Ishikawa (cell line): Measurements from ENCODE around the gene OR9A4.

Source experiments
- CEBPB ChIP-seq: IDR thresholded peaks from 2 replicates; pipeline ENCODE4 v1.6.1; 2012
- CREB1 ChIP-seq: IDR thresholded peaks from 2 replicates; pipeline ENCODE4 v1.6.1; 2012; ENCODE audit warnings: low read depth
- EGR1 ChIP-seq: IDR thresholded peaks from 2 replicates; pipeline ENCODE4 v1.6.1; 2012
- EP300 ChIP-seq: IDR thresholded peaks from 2 replicates; pipeline ENCODE4 v1.6.1; 2012; ENCODE audit warnings: borderline replicate concordance
- FOXM1 ChIP-seq: IDR thresholded peaks from 2 replicates; pipeline ENCODE4 v1.6.1; 2012; ENCODE audit warnings: low read depth, borderline replicate concordance
- NFIC ChIP-seq: IDR thresholded peaks from 2 replicates; pipeline ENCODE4 v1.6.1; 2012
- RAD21 ChIP-seq: IDR thresholded peaks from 2 replicates; pipeline ENCODE4 v1.6.1; 2012; ENCODE audit warnings: low read depth
- TAF1 ChIP-seq: IDR thresholded peaks from 2 replicates; pipeline ENCODE4 v1.6.1; 2012; ENCODE audit warnings: low read depth, mild to moderate bottlenecking
- TCF12 ChIP-seq: IDR thresholded peaks from 2 replicates; pipeline ENCODE4 v1.6.1; 2012; ENCODE audit warnings: low read depth
- YY1 ChIP-seq: IDR thresholded peaks from 2 replicates; pipeline ENCODE4 v1.6.1; 2012; ENCODE audit warnings: low read depth
- ZBTB7A ChIP-seq: IDR thresholded peaks from 2 replicates; pipeline ENCODE4 v1.6.1; 2012; ENCODE audit warnings: low read depth
- TF ChIP-seq, protein P1 (sequence below): IDR thresholded peaks from 2 replicates; pipeline ENCODE4 v1.6.1; 2012; ENCODE audit warnings: low read depth, mild to moderate bottlenecking
- TF ChIP-seq, protein P2 (sequence below): IDR thresholded peaks from 2 replicates; pipeline ENCODE4 v1.6.1; 2012
- TF ChIP-seq, protein P3 (sequence below): IDR thresholded peaks from 2 replicates; pipeline ENCODE4 v1.6.1; 2012

DNA sequence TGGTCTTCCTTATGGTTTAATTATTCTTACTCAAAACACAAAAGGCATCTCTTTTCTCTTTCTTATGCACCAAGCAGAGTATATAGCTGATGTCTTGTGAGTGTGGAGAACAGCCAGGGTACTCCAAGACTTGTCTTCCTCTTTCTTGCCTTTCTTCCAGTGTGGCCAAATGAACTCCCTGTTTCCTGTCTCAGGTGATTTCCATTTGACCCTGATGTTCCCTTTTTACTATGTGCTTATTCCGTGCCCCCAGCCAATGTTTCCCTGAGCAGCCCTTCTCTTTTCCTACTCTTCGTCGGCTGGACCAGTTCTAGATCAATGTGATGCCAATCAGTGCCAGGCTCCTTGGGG is 12.6 kb downstream of the OR9A4 start:
- no peak for TF ChIP-seq ZBTB7A
- no peak for TF ChIP-seq EGR1
- TF ChIP-seq CEBPB: no peak
- no peak for TF ChIP-seq YY1
- TF ChIP-seq, protein P1, sequence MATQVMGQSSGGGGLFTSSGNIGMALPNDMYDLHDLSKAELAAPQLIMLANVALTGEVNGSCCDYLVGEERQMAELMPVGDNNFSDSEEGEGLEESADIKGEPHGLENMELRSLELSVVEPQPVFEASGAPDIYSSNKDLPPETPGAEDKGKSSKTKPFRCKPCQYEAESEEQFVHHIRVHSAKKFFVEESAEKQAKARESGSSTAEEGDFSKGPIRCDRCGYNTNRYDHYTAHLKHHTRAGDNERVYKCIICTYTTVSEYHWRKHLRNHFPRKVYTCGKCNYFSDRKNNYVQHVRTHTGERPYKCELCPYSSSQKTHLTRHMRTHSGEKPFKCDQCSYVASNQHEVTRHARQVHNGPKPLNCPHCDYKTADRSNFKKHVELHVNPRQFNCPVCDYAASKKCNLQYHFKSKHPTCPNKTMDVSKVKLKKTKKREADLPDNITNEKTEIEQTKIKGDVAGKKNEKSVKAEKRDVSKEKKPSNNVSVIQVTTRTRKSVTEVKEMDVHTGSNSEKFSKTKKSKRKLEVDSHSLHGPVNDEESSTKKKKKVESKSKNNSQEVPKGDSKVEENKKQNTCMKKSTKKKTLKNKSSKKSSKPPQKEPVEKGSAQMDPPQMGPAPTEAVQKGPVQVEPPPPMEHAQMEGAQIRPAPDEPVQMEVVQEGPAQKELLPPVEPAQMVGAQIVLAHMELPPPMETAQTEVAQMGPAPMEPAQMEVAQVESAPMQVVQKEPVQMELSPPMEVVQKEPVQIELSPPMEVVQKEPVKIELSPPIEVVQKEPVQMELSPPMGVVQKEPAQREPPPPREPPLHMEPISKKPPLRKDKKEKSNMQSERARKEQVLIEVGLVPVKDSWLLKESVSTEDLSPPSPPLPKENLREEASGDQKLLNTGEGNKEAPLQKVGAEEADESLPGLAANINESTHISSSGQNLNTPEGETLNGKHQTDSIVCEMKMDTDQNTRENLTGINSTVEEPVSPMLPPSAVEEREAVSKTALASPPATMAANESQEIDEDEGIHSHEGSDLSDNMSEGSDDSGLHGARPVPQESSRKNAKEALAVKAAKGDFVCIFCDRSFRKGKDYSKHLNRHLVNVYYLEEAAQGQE: no peak
- TF ChIP-seq, protein P2, sequence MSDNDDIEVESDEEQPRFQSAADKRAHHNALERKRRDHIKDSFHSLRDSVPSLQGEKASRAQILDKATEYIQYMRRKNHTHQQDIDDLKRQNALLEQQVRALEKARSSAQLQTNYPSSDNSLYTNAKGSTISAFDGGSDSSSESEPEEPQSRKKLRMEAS: no peak
- TF ChIP-seq CREB1: no peak
- no peak for TF ChIP-seq FOXM1
- no peak for TF ChIP-seq TCF12
- no peak for TF ChIP-seq RAD21
- no peak for TF ChIP-seq EP300
- TF ChIP-seq, protein P3, sequence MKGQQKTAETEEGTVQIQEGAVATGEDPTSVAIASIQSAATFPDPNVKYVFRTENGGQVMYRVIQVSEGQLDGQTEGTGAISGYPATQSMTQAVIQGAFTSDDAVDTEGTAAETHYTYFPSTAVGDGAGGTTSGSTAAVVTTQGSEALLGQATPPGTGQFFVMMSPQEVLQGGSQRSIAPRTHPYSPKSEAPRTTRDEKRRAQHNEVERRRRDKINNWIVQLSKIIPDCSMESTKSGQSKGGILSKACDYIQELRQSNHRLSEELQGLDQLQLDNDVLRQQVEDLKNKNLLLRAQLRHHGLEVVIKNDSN: no peak
- TF ChIP-seq TAF1: no peak
- no peak for TF ChIP-seq NFIC
